ENCODE results near the gene GPX4.

Gene GPX4

DNA sequence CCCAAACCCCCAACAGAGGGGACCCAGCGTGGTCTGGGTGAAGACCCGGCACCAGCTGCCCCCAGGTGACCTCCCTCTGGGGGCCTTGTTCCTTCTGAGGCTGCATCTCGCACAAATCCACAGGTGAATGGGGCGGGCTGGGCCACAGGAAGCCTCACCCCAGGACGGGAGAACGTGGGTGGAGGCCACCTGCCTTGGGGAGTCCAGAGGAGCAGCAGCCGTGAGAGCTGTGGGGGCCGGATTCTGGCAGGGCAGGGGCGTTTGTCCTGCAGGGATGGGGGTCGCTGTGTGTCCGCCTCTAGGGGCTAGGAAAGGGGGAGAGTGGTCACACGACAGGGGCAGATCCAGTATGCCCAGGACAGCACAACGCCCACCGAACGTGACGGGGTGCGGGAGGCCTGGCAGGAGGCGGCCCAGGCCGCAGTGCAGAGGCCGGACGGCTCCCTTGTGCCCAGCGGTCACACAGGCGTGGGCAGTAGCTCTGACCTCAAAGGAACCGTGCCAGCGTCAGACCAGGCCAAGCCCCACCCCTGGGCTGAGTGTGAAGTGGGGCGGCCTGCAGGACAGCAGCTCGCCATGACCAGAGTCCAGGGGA, 15.3 kb upstream of the GPX4 start:
- Histone ChIP-seq H3K27ac (ENCODE audit: low read depth, low read length, poor library complexity, severe bottlenecking) (peak overlapping the region; percentile 89), H3K36me3 (ENCODE audit: insufficient read depth, low read length) (peaks cover 79% of the 10 kb centered on the region)

DNA sequence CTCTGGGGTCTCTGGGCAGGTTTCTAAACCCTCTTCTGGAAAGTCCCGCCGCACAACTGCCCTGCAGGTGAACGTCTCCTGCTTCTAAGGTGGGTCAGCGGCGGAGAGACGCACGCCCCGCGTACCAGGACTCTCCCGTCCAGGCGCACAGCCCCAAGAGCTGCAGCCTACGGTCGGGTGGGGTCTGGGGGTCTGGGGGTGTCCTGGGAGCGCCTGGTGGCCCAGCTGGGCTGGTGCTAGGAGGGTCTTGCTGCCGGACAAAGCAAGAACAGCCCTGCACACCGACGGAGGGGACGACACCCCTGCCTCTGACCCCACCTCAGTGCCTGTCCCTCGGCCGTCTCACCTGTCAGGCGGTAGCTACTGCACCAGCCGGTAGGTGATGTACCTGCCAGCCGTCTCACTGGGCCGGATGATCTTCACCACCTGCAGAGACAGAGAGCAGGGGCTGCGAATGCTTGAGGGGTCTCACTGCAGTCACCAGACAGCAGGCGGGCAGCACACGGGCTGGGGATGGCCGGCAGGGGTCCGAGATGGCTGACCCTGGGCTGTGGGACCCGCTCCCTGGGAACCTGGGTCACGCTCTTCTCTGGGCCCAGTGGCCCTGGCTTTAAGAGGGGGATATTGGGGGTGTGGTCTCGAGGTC, 14.5 kb upstream of the GPX4 start:
- Histone ChIP-seq H3K9ac (ENCODE audit: low read length) (no peak overlapping the region; the same call in 1 of the 2 replicates), H3K4me1 (ENCODE audit: insufficient read depth, low read length, severe bottlenecking) (peaks cover 56% of the 10 kb centered on the region), H3K27me3 (ENCODE audit: insufficient read depth, low read length) (no peaks in the 10 kb centered on the region), H3K36me3 (ENCODE audit: insufficient read depth, low read length) (peaks cover 75% of the 10 kb centered on the region), H3K9me3 (ENCODE audit: low read length) (no peaks in the 10 kb centered on the region), H2AFZ (ENCODE audit: low read length) (no peak overlapping the region), H3K27ac (ENCODE audit: low read depth, low read length, poor library complexity, severe bottlenecking) (peak overlapping the region; percentile 89), H3K4me2 (ENCODE audit: low read length) (no peak overlapping the region; the same call in 1 of the 2 replicates), H3K79me2 (ENCODE audit: insufficient read depth, low read length) (peaks cover 6% of the 10 kb centered on the region), H4K20me1 (ENCODE audit: insufficient read depth, low read length) (no peaks in the 10 kb centered on the region), H3K9me2 (ENCODE audit: low read depth, low read length) (no peaks in the 10 kb centered on the region), H3F3A (ENCODE audit: insufficient read depth, low read length) (peaks cover 2% of the 10 kb centered on the region; the same call in 1 of the 2 replicates), H3K4me3 (ENCODE audit: low read depth, low read length, poor library complexity, severe bottlenecking) (no peak overlapping the region)
- no peak for TF ChIP-seq EZH2 (IDR thresholded peaks at IDR 0.05; ENCODE audit: borderline replicate concordance, low read length)
- TF ChIP-seq, protein P1, sequence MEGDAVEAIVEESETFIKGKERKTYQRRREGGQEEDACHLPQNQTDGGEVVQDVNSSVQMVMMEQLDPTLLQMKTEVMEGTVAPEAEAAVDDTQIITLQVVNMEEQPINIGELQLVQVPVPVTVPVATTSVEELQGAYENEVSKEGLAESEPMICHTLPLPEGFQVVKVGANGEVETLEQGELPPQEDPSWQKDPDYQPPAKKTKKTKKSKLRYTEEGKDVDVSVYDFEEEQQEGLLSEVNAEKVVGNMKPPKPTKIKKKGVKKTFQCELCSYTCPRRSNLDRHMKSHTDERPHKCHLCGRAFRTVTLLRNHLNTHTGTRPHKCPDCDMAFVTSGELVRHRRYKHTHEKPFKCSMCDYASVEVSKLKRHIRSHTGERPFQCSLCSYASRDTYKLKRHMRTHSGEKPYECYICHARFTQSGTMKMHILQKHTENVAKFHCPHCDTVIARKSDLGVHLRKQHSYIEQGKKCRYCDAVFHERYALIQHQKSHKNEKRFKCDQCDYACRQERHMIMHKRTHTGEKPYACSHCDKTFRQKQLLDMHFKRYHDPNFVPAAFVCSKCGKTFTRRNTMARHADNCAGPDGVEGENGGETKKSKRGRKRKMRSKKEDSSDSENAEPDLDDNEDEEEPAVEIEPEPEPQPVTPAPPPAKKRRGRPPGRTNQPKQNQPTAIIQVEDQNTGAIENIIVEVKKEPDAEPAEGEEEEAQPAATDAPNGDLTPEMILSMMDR (IDR thresholded peaks at IDR 0.05; ENCODE audit: low read length), result no peak

More for the DNA sequence above, 15.3 kb upstream of the GPX4 start:
- peaks cover 56% of the 10 kb centered on the region for H3K4me1 ChIP-seq (ENCODE audit: insufficient read depth, low read length, severe bottlenecking)
- no peaks in the 10 kb centered on the region for H4K20me1 ChIP-seq (ENCODE audit: insufficient read depth, low read length)
- TF ChIP-seq EZH2 (IDR thresholded peaks at IDR 0.05; ENCODE audit: borderline replicate concordance, low read length), result no peak
- TF ChIP-seq, protein P1 (IDR thresholded peaks at IDR 0.05; ENCODE audit: low read length), result no peak
- H3K4me3 ChIP-seq (ENCODE audit: low read depth, low read length, poor library complexity, severe bottlenecking), result no peak overlapping the region
- no peak overlapping the region for H2AFZ ChIP-seq (ENCODE audit: low read length)
- no peaks in the 10 kb centered on the region for H3K9me3 ChIP-seq (ENCODE audit: low read length)
- peak overlapping the region; percentile 14; the same call in 1 of the 2 replicates for H3K9ac ChIP-seq (ENCODE audit: low read length)
- peaks cover 2% of the 10 kb centered on the region; the same call in 1 of the 2 replicates for H3F3A ChIP-seq (ENCODE audit: insufficient read depth, low read length)
- H3K27me3 ChIP-seq (ENCODE audit: insufficient read depth, low read length), result no peaks in the 10 kb centered on the region
- H3K9me2 ChIP-seq (ENCODE audit: low read depth, low read length), result no peaks in the 10 kb centered on the region
- no peak overlapping the region; the same call in 1 of the 2 replicates for H3K4me2 ChIP-seq (ENCODE audit: low read length)
- no peaks in the 10 kb centered on the region for H3K79me2 ChIP-seq (ENCODE audit: insufficient read depth, low read length)

DNA sequence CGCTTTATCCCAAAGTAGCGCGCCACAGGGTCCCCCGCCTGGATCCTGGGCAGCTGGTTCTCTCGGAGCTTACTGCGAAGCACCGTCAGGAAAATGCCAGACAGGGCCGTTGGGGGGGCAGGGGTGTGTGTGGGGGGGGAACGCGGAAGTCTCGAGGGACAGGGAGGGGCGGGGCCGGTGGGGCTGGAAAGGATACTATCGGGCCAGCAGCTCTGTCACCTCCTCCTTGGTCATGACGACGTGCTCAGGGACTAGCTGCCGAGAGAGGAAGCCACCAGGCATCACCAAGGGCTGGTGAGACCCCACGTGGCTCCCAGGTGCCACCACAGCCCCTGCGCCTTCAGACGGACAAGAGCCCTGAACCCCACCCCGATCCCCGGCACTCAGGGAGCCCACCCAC, 13.9 kb upstream of the GPX4 start:
- Histone ChIP-seq H4K20me1 (ENCODE audit: insufficient read depth, low read length) (no peaks in the 10 kb centered on the region), H3K4me3 (ENCODE audit: low read depth, low read length, poor library complexity, severe bottlenecking) (no peak overlapping the region), H3K4me2 (ENCODE audit: low read length) (no peak overlapping the region; the same call in 1 of the 2 replicates), H3F3A (ENCODE audit: insufficient read depth, low read length) (peaks cover 2% of the 10 kb centered on the region; the same call in 1 of the 2 replicates), H3K36me3 (ENCODE audit: insufficient read depth, low read length) (peaks cover 68% of the 10 kb centered on the region), H3K27me3 (ENCODE audit: insufficient read depth, low read length) (no peaks in the 10 kb centered on the region), H3K9me2 (ENCODE audit: low read depth, low read length) (no peaks in the 10 kb centered on the region), H3K9me3 (ENCODE audit: low read length) (no peaks in the 10 kb centered on the region), H2AFZ (ENCODE audit: low read length) (no peak overlapping the region), H3K79me2 (ENCODE audit: insufficient read depth, low read length) (peaks cover 12% of the 10 kb centered on the region), H3K4me1 (ENCODE audit: insufficient read depth, low read length, severe bottlenecking) (peaks cover 55% of the 10 kb centered on the region), H3K9ac (ENCODE audit: low read length) (no peak overlapping the region), H3K27ac (ENCODE audit: low read depth, low read length, poor library complexity, severe bottlenecking) (peak overlapping the region; percentile 89)
- no peak for TF ChIP-seq EZH2 (IDR thresholded peaks at IDR 0.05; ENCODE audit: borderline replicate concordance, low read length)
- TF ChIP-seq, protein P1 (IDR thresholded peaks at IDR 0.05; ENCODE audit: low read length), result no peak; the same call in 1 of the 2 replicates

Measured in OCI-LY1 (cell line).